GM18499 (cell line): Measurements from ENCODE around the gene PTPRR.

ENCODE experiments used
- ATAC-seq: cut with Tn5 transposase; IDR thresholded peaks from one replicate; pipeline ENCODE4 v1.9.1; 2021; ENCODE audit warnings: moderate number of reproducible peaks; ENCODE audit not compliant: insufficient read depth, unreplicated experiment

The PTPRR gene

DNA sequence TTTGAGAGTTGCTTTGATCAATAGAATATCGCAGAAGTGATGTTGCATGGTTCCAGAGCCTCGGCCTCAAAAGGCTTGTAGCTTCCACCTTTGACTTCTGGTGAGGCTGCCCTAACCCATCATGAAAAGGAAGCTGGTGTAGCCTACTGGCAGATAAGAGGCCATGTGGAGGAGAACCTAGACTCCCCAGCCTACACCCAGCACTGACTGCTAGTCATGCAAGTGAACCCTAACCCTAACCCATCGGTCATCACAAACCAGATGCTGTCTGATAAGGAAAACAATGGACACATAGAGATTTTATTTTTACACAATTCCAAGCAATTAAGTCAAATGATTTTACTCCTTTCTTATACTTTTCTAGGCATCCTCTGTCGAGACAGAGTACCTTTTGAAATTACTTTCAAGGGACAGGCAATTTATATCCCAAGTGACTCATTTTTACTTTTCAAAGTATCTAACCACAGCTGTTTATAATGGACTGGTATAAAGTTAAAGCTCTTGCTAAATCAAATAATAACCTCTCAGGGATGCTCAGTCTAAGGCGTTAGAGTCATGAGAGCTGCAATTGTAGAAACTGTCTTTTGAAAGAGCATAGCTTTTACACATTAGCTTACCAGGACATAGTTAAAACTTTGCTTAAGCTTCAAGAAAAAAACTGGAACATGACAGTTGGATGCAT lies 300.9 kb downstream of the PTPRR start:
- no peak for ATAC-seq

DNA sequence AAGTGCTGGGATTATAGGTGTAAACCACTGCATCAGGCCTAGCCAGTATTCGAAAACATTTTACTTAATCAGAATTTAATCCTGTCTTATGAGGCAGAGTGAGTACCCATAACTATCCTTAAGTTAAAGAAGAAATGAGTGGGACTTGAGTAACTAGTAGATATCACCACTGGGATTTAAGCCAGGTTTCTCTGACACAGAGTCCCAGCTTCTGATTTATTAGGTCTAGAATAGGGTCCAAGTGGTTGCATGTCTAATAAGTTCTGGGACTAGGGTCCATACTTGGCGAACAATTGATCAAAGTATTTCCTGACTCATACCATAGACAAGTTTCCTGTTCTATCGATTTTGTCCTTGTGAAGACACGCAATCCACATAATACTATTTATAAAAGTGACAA lies 302.2 kb downstream of the PTPRR start:
- ATAC-seq, result no peak

DNA sequence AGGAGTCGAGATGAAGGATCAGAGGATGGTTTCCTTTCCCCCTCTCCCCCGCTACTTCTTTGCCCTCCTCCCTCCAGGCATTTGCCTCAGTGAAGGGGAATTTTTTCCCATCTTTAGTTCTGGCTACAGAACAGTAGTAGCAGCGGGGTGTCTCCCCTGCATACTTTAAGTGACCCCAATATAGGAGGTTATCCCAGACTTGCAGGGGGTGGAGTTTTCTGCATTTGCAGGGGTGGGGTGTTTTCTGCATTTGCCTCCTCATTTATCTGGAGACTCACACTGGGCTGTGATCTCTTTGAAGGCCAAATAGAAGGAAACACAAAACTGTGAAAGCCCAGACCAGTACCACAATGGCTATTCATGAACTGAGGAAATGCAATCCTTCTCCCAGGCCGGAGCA lies 303.1 kb downstream of the PTPRR start:
- no peak for ATAC-seq

DNA sequence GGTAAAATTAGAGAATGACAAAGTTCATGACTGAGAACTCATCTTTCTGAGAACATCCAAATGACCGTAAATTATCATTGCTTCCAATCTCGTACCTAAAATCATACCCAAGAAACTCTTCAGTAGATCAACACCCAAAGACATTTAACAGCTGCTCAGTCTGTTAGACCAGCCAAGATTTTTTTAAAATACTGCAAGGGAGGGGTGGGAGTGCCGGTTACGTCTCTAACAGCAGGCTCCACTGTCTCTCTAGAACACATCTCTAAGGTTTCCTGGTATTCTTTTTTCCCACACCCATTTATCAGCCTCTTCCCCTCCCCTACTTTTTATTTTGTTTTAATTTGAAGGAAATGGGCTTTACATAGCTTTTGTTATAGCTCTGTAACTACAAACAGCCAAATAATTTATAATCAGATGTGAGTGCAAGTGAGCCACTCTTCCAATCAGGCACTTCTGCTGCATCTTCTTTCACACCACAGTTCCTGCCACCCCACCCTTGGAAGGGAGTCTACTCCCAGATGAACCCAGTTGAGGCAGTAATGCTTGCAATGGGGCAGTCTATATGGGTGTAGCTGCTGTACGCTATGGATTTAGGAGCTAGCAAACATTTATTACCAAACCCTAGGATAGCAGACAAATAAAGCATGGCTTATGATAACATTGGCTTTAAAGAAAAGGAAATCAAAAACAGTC lies 305.2 kb downstream of the PTPRR start:
- no peak for ATAC-seq

DNA sequence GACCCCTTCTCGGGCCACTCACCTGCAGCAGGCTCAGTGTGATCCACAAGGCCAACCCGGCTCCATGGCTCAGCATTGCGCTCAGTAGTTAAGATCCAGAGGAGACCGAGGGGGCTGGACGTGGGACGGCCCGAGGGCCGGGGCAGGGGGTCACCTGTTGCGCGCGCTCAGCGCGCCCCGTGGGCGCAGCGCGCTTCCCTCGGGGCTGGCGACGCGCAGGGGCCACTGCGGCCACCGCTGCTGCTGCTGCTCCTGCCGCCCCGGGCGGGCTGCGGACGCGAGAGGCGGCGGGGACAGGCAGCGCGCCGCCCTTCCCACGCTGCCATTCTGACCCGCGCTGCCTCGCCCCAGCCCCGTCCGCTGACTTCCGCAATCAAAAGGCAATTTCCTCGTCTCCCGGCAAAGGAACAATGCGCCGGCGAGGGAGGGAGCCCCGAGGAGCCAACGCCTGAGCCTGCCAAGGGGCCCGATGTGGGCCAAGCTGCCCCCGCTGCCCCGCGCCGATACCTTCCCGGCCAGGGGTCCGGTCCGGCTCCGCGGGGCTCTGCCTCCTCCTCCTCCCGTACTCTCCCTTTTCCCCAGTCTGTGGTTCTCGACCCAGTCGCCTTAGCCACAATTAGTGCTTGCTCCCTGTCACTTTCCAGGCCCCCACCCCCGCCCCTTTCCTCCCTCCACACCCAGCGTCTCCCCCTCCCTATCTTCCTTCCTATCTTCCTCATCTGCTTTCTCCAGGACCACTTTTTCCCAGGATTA lies 310.6 kb downstream of the PTPRR start:
- ATAC-seq, result no peak

DNA sequence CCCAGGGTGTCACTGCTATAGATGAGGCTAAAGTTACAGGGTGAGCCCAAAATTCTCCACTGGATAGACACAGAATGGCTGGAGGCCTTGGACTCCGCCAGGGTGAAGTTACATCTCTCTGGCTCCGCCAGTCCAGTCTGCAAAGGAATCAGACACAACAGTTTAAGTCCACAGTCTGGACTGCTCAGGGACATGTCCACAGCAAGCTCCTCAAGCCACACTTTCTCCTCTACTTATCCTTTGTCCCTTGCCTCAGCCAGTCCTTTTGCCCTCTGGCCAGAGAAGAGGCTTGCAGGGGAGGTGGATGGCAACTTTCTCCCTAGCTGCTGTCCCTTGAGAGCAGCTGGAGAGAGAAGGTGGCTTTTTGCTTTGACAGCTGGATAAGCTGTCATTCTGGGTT lies 311.3 kb downstream of the PTPRR start:
- no peak for ATAC-seq

DNA sequence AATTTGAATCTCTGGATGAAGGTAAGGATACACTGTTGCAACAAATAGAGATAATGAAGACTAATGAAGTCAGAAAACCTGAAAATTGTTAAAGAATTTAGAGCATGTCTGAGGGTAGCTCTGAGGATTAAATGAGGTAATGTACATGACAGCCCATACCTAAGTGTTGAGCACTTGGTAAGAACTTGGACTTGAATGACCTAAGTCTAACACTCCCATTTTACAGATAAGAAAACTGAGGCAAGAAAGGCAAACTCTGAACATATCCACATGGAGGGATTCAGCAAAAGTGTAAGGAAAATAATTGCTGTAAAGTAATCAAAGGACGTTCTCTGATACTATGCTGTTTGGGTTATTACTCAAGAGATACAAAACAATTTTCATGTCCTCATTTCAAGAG lies 312.4 kb downstream of the PTPRR start:
- no peak for ATAC-seq

DNA sequence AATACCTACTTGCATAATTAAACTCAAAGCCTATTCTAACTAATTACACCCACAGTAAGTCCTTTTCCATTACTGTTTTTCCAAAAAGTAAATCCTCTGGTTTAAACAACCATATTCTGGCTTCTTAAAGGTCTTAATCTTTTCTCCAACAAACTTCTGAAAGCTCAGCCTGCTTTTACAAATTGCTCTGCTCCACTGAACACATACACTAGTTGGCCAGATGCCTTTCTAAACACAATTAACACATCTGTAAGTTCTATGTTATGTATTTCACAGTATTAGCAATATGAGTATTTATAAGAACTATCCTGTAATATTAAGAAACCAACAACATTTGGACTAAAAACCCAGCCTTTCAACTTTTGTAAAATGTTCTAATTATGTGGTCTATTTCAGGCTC lies 313.4 kb downstream of the PTPRR start:
- no peak for ATAC-seq

DNA sequence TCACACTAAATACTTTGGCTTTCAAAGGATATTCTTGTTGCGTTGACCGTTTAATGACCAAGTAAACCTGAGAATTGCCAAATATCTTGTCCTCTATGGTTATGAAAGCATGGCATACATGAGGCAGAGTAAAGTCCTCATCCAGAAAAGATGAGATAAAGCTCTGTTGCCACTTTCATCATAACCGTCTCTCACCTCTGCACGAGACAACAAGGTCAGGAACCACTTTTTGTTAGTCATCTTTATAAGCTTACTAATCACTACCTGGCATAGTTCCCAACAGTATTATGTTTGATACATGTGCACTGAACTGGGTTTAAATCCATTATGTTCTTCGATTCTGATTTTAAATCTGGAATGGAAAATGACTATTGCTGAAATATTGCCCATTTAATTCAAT lies 314.6 kb downstream of the PTPRR start:
- no peak for ATAC-seq

DNA sequence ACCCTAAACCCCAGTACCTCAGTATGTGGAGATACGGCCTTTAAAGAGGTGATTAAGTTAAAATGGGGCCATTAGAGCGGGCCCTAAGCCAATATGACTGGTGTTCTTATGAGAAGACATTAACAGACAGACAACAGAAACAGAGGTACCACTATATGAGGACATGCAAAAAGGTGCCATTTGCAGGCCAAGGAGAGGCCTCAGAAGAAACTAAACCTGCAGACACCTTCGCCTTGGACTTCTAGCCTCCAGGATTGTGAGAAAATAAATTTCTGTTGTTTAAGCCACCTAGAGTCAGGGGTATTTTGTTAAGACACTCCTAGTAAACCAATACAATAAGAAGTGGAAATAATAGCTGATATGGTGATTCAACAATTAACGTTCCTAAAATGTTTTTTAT lies 315.9 kb downstream of the PTPRR start:
- no peak for ATAC-seq

DNA sequence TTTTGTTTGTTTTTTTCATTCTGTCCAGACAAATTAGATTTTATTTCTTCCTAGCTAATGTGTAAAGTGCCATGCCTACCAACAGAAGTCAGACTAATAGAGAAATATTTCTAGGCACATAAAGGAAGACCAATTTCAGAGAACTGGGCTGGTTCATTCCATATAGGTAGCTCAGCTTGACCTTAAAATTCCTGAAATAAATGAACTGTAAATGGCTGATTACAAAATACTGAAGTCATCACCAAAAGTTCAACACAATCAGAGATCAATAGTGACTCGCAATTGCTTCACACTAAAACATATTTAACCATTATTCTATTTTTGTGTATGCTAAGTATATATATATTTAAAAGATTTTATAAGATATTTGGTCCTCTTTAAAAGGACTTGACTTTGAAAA lies 317.5 kb downstream of the PTPRR start:
- ATAC-seq, result no peak

DNA sequence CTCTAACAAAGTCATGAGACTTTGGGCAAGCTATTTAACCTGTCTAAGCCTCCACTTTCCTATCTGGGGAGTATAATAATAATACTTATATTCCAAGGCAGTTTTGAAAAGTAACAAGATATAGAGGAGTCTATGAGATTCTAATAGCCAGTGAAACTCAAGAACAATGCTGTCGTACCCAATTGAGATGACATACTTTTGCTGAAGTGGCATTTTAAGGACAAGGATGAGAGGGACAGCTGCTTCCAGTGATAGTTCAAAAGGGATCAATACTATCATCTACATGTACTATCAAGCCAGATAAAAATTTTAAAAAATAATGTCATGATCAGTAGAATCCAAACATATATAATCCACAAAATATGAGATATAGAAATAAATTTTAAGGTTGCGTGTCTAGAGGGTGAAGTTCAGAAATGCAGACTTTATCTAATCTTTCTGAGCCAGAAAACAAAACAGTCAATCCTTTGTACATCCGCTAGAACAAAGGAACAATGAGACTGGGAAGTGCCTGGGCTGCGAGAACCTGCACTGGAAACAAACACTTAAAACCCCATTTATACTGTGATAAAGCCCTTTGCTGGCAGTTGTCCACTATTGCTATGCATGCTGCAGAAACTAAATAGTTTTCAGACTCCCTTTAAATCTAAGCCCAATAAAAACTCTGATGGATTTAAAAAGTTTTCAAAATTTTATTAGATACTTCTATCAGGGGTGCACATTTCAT lies 321.9 kb downstream of the PTPRR start:
- ATAC-seq, result no peak

DNA sequence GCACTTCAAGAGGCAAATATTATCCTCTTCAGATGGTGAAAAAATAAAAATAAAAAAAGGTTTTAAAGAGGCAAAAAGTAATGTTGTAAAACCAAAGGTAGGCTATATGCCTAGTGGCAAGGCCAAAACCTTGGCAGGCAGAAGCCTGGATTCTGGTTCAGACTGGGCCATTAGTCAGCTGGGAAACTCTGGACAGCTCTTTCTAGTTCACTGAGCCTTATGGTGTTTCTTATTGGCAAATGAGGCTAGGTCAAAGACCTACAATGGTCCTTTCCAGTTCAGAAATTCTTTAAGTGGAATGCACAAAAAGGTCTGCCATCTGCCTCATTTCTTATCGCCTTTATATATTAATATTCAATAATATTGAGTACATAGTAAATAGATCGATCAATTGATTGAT lies 327.9 kb downstream of the PTPRR start:
- ATAC-seq, result no peak

DNA sequence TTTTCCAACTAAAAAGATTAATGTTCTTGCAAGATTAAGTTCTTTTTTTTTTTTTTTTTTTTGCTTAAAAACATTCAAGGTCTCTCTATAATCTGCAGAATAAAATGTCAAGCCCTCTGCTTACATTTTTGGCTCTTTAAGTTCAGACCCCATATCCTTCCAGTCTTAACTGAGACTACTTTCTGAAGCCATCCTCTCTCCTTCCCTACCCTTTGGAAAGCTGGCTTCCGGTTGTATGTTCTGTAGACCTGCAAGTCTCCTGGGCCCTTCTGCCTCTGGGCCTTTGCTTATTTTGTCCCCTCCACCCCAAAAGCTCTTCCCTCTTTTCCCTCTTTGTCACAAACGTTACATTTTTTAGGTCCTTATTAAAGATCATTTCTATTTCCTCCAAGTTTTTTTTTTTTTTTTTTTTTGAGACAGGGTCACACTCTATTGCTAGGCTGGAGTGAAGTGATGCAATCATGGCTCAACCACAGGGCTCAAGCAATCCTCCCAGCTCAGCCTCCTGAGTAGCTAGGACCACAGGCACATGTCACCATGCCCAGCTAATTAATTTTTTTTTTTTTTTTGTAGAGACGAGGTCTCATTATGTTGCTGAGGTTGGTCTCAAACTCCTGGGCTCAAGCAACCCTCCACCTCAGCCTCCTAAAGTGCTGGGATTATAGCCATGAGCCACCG lies 329.9 kb downstream of the PTPRR start:
- ATAC-seq, result no peak

DNA sequence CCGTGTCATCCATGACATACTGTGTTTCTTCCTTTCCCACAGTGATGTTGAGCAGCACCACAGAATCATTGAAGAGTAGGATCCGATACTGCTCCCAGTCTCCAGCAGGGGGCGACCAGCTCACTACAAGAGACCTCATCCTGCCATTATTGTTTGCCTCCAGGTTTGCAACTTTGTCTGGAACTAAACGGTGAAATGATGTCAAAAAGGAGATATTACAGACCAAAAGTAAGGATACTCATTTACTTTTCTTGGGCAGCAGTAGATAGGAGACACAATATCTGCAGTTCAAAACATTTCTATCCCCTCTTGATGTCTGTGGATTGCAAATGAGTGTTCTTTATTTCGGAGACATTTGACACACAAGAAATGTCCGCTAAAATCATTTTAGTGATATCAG lies 330.5 kb downstream of the PTPRR start:
- peak; percentile 54 for ATAC-seq
